B cell (primary cell): ENCODE data around the gene CD177.
"Not testable (repeated sequence)": the region's sequence is repeated elsewhere in the genome, so short reads cannot be mapped to it uniquely, and the experiment has no call there.

Experiments used
- EZH2 ChIP-seq: IDR thresholded peaks from 2 replicates; pipeline ENCODE4 v1.6.1; 2012; ENCODE audit warnings: borderline replicate concordance, low read depth, mild to moderate bottlenecking, moderate library complexity, low read length; ENCODE audit not compliant: insufficient read depth, poor library complexity, severe bottlenecking
- TF ChIP-seq, protein P1 (sequence below): fragments of 200-600 bp; IDR thresholded peaks from one replicate; pipeline ENCODE4 v1.8.0; 2022; ENCODE audit warnings: antibody characterized with exemption, mild to moderate bottlenecking

- TF ChIP-seq, protein P1, sequence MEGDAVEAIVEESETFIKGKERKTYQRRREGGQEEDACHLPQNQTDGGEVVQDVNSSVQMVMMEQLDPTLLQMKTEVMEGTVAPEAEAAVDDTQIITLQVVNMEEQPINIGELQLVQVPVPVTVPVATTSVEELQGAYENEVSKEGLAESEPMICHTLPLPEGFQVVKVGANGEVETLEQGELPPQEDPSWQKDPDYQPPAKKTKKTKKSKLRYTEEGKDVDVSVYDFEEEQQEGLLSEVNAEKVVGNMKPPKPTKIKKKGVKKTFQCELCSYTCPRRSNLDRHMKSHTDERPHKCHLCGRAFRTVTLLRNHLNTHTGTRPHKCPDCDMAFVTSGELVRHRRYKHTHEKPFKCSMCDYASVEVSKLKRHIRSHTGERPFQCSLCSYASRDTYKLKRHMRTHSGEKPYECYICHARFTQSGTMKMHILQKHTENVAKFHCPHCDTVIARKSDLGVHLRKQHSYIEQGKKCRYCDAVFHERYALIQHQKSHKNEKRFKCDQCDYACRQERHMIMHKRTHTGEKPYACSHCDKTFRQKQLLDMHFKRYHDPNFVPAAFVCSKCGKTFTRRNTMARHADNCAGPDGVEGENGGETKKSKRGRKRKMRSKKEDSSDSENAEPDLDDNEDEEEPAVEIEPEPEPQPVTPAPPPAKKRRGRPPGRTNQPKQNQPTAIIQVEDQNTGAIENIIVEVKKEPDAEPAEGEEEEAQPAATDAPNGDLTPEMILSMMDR: not testable (repeated sequence)
- TF ChIP-seq EZH2: not testable (repeated sequence)
These were observed 3.7 kb upstream of the CD177 start for GRCh38 chr19:43349813-43350212.
